Superior temporal gyrus (tissue), 1 donor: Measurements from ENCODE around the gene CALCOCO1.
A peak's percentile ranks its signal among the peaks of the same experiment; 100 is the strongest.

Source experiments
- DNase-seq: peaks from one replicate; pipeline ENCODE4 v3.0.0-alpha.2; 2016; ENCODE audit errors: extremely low spot score

Gene CALCOCO1

DNA sequence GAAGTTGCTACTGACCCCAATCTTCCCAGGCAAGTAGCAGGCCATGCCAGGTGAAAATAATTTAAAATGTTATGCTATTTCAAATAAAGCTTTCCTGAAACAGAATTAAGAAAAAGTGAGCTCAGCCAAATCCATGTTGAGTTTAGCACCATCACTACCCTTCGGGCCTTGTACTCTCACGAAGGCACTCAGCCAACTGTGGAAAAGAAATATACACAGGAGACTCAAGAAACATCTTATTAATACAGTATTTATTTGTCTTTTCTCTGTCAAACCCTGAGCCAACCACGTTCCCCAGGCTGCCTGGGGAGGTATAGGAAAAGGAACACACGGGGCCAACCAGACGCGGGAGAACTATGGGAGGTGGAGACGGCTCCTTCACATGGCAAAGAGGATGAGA lies 62.3 kb downstream of the CALCOCO1 start:
- no peak for DNase-seq

DNA sequence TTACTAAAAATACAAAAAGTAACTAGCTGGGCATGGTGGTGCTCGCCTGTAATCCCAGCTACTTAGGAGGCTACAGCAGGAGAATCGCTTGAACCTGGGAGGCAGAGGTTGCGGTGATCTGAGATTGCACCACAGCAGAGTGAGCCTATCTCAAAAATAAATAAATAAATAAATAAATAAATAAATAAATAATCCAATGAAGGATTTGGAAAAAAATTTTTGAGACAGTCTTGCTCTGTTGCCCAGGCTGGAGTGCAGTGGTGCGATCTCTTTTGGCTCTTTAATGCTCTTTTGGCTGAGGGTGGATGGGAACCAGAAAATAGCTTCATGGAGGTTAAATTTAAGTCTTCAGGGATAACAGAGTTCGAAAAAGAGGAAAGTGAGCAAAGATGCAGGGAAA lies 63.1 kb downstream of the CALCOCO1 start:
- no peak for DNase-seq

GRCh38 chr12:53660041-53660440 lies 67.2 kb downstream of the CALCOCO1 start:
- no peak for DNase-seq

DNA sequence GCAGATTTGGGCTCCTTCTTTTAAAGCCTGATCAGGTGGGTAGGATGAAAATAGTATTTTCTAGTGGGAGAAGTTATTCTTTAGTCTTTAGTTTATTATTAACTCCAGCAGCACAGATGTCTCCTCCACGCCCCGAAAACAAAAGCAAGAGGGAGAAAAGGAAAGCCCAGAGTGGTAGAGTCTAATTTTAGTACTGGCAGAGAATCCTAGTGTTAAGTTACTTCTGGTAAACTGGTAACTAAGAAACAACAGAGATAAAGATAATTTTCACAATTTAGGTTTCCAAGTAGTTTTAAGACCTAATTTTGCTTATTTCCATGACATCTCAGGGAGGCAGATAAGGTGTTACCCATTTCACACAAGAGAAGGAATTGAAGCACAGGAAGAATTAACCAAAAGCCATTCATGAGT lies 67.7 kb downstream of the CALCOCO1 start:
- DNase-seq = peak; percentile 68

GRCh38 chr12:53659011-53659551 lies 68.2 kb downstream of the CALCOCO1 start:
- DNase-seq = peak; percentile 97
